Epithelial cell of esophagus (primary cell): ENCODE results near the gene PELI2.

ENCODE experiments used
- DNase-seq: peaks from one replicate; pipeline ENCODE4 v3.0.0; 2010; ENCODE audit warnings: low read depth
- H3K4me3 ChIP-seq: 2 replicates; pipeline ENCODE4 v1.5.1; 2011; ENCODE audit warnings: mild to moderate bottlenecking, low read length, control low read depth
- CTCF ChIP-seq: IDR thresholded peaks from 2 replicates; pipeline ENCODE4 v1.5.1; 2011; ENCODE audit warnings: low read depth, mild to moderate bottlenecking, low read length, control low read depth, inconsistent platforms; ENCODE audit not compliant: insufficient read depth; ENCODE audit errors: missing control alignments

The PELI2 gene

GRCh38 chr14:56088941-56089340 is 29.3 kb upstream of the PELI2 start:
- no peak for TF ChIP-seq CTCF
- H3K4me3 ChIP-seq: no peak overlapping the region
- DNase-seq: no peak

GRCh38 chr14:56092763-56093162 is 25.4 kb upstream of the PELI2 start:
- peak; percentile 72 for DNase-seq
- no peak for TF ChIP-seq CTCF

GRCh38 chr14:56094076-56094475 is 24.1 kb upstream of the PELI2 start:
- no peak overlapping the region for H3K4me3 ChIP-seq
- no peak for DNase-seq
- no peak for TF ChIP-seq CTCF

More at GRCh38 chr14:56092763-56093162, 25.4 kb upstream of the PELI2 start:
- no peak overlapping the region for H3K4me3 ChIP-seq

- DNase-seq: peak; percentile 39
- TF ChIP-seq CTCF: no peak
- H3K4me3 ChIP-seq: no peak overlapping the region
Observed at GRCh38 chr14:56098021-56098420, 20.2 kb upstream of the PELI2 start.

- H3K4me3 ChIP-seq: no peak overlapping the region
- no peak for TF ChIP-seq CTCF
- no peak for DNase-seq
Observed at GRCh38 chr14:56099081-56099797, 19.0 kb upstream of the PELI2 start.

- TF ChIP-seq CTCF: no peak
- no peak for DNase-seq
- no peak overlapping the region for H3K4me3 ChIP-seq
Observed at GRCh38 chr14:56100556-56100955, 17.7 kb upstream of the PELI2 start.

GRCh38 chr14:56102941-56103340 is 15.3 kb upstream of the PELI2 start:
- no peak overlapping the region for H3K4me3 ChIP-seq
- no peak for DNase-seq
- TF ChIP-seq CTCF: no peak
